Measurements from ENCODE around the gene HOXD3. TPM values are rescaled to one million over a fixed set of nuclear protein-coding genes. Genes with fewer than 3 reads are reported as not detected.

HOXD3 gene
- total and polyA plus RNA-seq, 2 of the 8 experiments (the other 6 are each of a cell fraction or from before 2014, with no cell fraction given), result not detected

DNA sequence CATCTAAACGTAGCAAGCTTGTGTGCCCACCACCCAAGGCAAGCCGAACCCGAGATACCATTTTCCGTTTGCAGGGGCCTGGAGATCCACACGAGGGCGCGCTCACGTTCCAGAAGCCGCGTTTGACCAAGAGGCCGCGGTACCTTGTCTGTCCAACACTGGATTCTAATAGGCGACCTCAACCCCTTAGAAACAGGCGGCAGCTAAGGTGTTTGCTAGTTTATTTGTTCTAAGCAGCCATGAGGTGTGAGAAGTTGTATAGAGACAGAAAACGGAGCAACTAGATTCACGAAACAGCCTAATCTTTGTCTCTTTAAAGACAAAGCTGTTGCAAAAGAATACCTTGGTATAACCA is 45.8 kb upstream of the HOXD3 start:
- Histone ChIP-seq H3K14ac (ENCODE audit: insufficient read length) (no peak overlapping the region), H3K4me1 (replicated peaks in 1 of 4; ENCODE audit: control insufficient read depth in 3 of 4, insufficient read depth in 4 of 4, low read length in 3 of 4) (peaks cover 0 to 11% (median 3%) of the 10 kb centered on the region in 4 experiments; a peak in 5 of 7 replicates), H2BK15ac (ENCODE audit: low read length) (no peak overlapping the region), H3K79me1 (ENCODE audit: low read depth, low read length) (no peaks in the 10 kb centered on the region), H2BK20ac (ENCODE audit: low read length) (no peak overlapping the region), H3K4ac (replicated peaks; ENCODE audit: insufficient read length, low read depth, low read length) (no peak overlapping the region), H3K79me2 (ENCODE audit: control insufficient read depth in 1 of 2, insufficient read depth in 2 of 2, low read length in 2 of 2) (no peaks in the 10 kb centered on the region), H3K56ac (replicated peaks; ENCODE audit: insufficient read length, low read depth, low read length) (no peak overlapping the region), H2BK12ac (ENCODE audit: low read depth, low read length) (no peak overlapping the region), H2AFZ (ENCODE audit: low read length) (no peak overlapping the region), H3K4me3 (ENCODE audit: extremely low read depth in 1 of 4, insufficient read depth in 2 of 4, low read depth in 3 of 4, low read length in 4 of 4) (no peak overlapping the region), H3K9ac (replicated peaks in 1 of 4; ENCODE audit: extremely low read depth in 1 of 4, low read depth in 3 of 4, low read length in 3 of 4) (no peak overlapping the region), H3K36me3 (ENCODE audit: control insufficient read depth in 2 of 4, insufficient read depth in 4 of 4, low read length in 3 of 4) (peaks cover 0 to 8% (median 0%) of the 10 kb centered on the region in 4 experiments; a peak in 1 of 8 replicates), H4K5ac (ENCODE audit: insufficient read length, low read depth, low read length) (no peak overlapping the region), H3K27ac (ENCODE audit: low read depth, low read length) (no peak overlapping the region), H3K18ac (ENCODE audit: extremely low read depth, low read length) (no peak overlapping the region), H3K4me2 (ENCODE audit: insufficient read depth in 1 of 2, low read depth in 2 of 2, low read length in 2 of 2) (no peak overlapping the region), H2BK120ac (replicated peaks; ENCODE audit: low read depth, low read length) (no peak overlapping the region), H2BK5ac (ENCODE audit: low read depth, low read length) (no peak overlapping the region), H3K23me2 (ENCODE audit: low read depth, low read length) (no peaks in the 10 kb centered on the region), H3K27me3 (replicated peaks in 1 of 4; ENCODE audit: control insufficient read depth in 3 of 4, extremely low read depth in 1 of 4, insufficient read depth in 3 of 4, low read length in 3 of 4) (peaks cover 96 to 99% (median 98%) of the 10 kb centered on the region in 4 experiments), H4K8ac (ENCODE audit: extremely low read depth, insufficient read depth, low read length) (no peak overlapping the region), H3K9me3 (ENCODE audit: insufficient read depth in 2 of 2, low read depth in 1 of 2, low read length in 1 of 2) (peaks cover 0 to 5% of the 10 kb centered on the region in 2 experiments; a peak in 1 of 4 replicates), H4K20me1 (replicated peaks in 1 of 2; ENCODE audit: control insufficient read depth in 1 of 2, insufficient read depth in 2 of 2, low read length in 2 of 2) (peaks cover 19 to 29% of the 10 kb centered on the region in 2 experiments), H3K23ac (ENCODE audit: insufficient read length) (no peak overlapping the region), H2AK5ac (ENCODE audit: low read depth, low read length) (no peak overlapping the region), H4K91ac (replicated peaks; ENCODE audit: insufficient read length, low read length) (no peak overlapping the region)
- WGBS, 2 experiments (ENCODE audit: extremely low coverage in 1 of 2, insufficient coverage in 1 of 2, insufficient read length in 1 of 2, insufficient replicate concordance in 2 of 2, low coverage in 1 of 2, low lambda C conversion rate in 2 of 2, missing lambda C conversion rate in 1 of 2), result 6% methylated on average over 16 of the region's 16 CpGs; no CpG with 5 or more reads in 1 of the 2 experiments
- DNase-seq (ENCODE audit: low read depth in 1 of 2, low spot score in 2 of 2) (peak in 1 of 2 experiments; percentile 84), FAIRE-seq (peak; percentile 72)
- CTCF ChIA-PET (ENCODE audit: partially characterized antibody), result interaction anchor here (0.5 to 5.4 kb wide), 23 partner anchors 9 to 840 kb away, joined by 3 to 42 read pairs (median 4); partner anchors contain the start of genes EVX2 and HOXD9
- POLR2A ChIA-PET (ENCODE audit: partially characterized antibody), result interaction anchor here (0.6 kb wide), 1 partner anchor 8 kb away, joined by 3 read pairs; no protein-coding TSS in a partner anchor
- TF ChIP-seq CBX8 (IDR thresholded peaks at IDR 0.05; ENCODE audit: borderline replicate concordance, low read depth, low read length), result no peak
- TF ChIP-seq, protein P1, sequence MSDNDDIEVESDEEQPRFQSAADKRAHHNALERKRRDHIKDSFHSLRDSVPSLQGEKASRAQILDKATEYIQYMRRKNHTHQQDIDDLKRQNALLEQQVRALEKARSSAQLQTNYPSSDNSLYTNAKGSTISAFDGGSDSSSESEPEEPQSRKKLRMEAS (IDR thresholded peaks at IDR 0.05), result peak; percentile 47
- TF ChIP-seq, protein P2, sequence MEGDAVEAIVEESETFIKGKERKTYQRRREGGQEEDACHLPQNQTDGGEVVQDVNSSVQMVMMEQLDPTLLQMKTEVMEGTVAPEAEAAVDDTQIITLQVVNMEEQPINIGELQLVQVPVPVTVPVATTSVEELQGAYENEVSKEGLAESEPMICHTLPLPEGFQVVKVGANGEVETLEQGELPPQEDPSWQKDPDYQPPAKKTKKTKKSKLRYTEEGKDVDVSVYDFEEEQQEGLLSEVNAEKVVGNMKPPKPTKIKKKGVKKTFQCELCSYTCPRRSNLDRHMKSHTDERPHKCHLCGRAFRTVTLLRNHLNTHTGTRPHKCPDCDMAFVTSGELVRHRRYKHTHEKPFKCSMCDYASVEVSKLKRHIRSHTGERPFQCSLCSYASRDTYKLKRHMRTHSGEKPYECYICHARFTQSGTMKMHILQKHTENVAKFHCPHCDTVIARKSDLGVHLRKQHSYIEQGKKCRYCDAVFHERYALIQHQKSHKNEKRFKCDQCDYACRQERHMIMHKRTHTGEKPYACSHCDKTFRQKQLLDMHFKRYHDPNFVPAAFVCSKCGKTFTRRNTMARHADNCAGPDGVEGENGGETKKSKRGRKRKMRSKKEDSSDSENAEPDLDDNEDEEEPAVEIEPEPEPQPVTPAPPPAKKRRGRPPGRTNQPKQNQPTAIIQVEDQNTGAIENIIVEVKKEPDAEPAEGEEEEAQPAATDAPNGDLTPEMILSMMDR (IDR thresholded peaks at IDR 0.05; ENCODE audit: control extremely low read depth in 1 of 3, insufficient read depth in 1 of 3, low read depth in 1 of 3, low read length in 3 of 3), result peak; percentile 73 to 91 (median 86)
- no peak for TF ChIP-seq KDM1A (IDR thresholded peaks at IDR 0.05; ENCODE audit: borderline replicate concordance, low read length)
- no peak for TF ChIP-seq YY1 (IDR thresholded peaks at IDR 0.05; ENCODE audit: low read depth, low read length)
- TF ChIP-seq CREB1 (IDR thresholded peaks at IDR 0.05), result no peak
- TF ChIP-seq TEAD4 (IDR thresholded peaks at IDR 0.05; ENCODE audit: low read depth, low read length), result peak; percentile 69; the same call in 1 of the 2 replicates
- TF ChIP-seq ASH2L (IDR thresholded peaks at IDR 0.05; ENCODE audit: low read length), result no peak
- TF ChIP-seq CEBPB (IDR thresholded peaks at IDR 0.05; ENCODE audit: low read depth, low read length), result no peak
- TF ChIP-seq KDM5A (IDR thresholded peaks at IDR 0.05; ENCODE audit: low read length), result no peak
- TF ChIP-seq TAF1 (IDR thresholded peaks at IDR 0.05; ENCODE audit: low read depth, low read length), result no peak
- TF ChIP-seq SP1 (IDR thresholded peaks at IDR 0.05; ENCODE audit: low read depth, low read length), result peak; percentile 31; the same call in 1 of the 2 replicates
- no peak for TF ChIP-seq JUN (IDR thresholded peaks at IDR 0.05; ENCODE audit: low read depth, low read length)
